ENCODE data around the gene ZNF808. TPM values are rescaled to one million over a fixed set of nuclear protein-coding genes. Genes with fewer than 3 reads are reported as not detected.
"Not testable (repeated sequence)": the region's sequence is repeated elsewhere in the genome, so short reads cannot be mapped to it uniquely, and the experiment has no call there.

Gene ZNF808
- total RNA-seq, result 28.5 TPM
- long read RNA-seq, partial matches to known transcripts, result 1 of 12 reads
- long read RNA-seq, other reads (novel, unspliced or antisense), result 9 of 12 reads

DNA sequence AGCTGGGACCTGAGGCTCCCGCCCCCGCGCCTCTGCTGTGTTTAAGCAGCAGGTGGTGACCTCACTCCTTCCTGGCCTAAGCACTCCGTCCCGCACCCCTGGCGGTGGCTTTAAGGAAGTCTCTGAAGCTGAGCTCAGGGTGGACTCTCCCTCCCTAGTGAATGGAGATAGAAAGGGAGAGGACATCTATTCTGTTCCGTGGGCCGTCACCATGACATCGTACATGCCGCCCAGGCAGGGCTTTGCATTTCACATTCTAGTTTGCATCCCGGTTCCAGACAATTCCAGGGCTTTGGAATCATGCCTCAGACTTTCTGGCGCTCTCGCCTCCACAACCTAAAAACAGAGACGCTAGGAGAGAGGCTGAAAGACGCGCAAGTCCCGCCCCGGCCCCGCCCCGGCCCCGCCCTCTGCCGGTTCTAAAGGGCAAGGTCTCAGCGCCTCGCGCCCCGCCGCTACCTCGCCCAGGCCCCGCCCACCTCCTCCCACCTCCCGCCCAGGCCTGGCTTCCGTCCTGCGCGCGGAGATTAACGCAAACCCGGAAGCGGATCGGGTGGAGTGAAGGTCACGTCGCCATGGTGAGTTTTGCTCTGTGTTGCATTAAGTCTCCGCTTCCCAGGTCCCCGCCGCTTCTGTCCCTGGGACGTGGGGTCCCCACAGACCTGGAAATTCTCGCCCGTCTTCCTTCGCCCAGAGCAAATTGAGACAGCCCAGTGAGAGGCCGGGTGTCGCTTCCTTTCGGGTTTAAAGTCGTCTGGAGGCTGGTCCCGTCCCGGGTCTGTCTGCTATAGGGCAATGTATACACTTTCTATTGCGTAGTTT, at the start of gene ZNF808:
TSS of gene ZNF808 (plus strand) at position 535 of the 822 bp plus-strand sequence. CDS start 15,617 bp downstream, outside the sequence.
- Histone ChIP-seq H3K9me3 (no peaks in the 10 kb centered on the region), H3K36me3 (no peaks in the 10 kb centered on the region), H3K4me3 (peak within 1 kb of the TSS; percentile 78), H3K4me1 (peaks cover 15% of the 10 kb centered on the region), H3K27ac (peak within 1 kb of the TSS; percentile 95), H3K27me3 (ENCODE audit: low read depth) (no peaks in the 10 kb centered on the region)
- ATAC-seq (peak; percentile 99), DNase-seq (peak; percentile 98)
- TF ChIP-seq, protein P1, sequence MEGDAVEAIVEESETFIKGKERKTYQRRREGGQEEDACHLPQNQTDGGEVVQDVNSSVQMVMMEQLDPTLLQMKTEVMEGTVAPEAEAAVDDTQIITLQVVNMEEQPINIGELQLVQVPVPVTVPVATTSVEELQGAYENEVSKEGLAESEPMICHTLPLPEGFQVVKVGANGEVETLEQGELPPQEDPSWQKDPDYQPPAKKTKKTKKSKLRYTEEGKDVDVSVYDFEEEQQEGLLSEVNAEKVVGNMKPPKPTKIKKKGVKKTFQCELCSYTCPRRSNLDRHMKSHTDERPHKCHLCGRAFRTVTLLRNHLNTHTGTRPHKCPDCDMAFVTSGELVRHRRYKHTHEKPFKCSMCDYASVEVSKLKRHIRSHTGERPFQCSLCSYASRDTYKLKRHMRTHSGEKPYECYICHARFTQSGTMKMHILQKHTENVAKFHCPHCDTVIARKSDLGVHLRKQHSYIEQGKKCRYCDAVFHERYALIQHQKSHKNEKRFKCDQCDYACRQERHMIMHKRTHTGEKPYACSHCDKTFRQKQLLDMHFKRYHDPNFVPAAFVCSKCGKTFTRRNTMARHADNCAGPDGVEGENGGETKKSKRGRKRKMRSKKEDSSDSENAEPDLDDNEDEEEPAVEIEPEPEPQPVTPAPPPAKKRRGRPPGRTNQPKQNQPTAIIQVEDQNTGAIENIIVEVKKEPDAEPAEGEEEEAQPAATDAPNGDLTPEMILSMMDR (IDR thresholded peaks at IDR 0.05), result peak; percentile 67
- intact Hi-C loops (cut with DNase I), result no loop called here

DNA sequence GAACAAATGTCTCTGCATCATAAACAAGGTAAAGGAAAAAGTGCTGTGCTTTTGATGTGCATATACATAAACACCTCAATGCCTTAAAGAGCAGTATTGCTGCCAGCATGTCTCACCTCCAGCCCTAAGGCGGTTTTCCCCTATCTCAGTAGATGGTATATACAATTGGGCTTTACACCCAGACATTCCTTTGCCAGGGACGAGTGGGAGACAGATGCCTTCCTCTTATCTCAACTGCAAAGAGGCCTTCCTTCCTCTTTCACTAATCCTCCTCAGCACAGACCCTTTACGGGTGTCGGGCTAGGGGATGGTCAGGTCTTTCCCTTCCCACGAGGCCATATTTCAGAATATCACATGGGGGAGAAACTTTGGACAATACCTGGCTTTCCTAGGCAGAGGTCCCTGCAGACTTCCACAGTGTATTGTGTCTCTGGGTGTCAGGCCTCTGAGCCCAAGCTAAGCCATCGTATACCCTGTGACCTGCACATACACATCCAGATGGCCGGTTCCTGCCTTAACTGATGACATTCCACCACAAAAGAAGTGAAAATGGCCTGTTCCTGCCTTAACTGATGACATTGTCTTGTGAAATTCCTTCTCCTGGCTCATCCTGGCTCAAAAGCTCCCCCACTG, 43.2 kb upstream of the ZNF808 start:
- H3K27ac ChIP-seq; DNase-seq; H3K36me3 ChIP-seq; ATAC-seq; H3K4me3 ChIP-seq; intact Hi-C loops (cut with DNase I); H3K27me3 ChIP-seq (ENCODE audit: low read depth); H3K4me1 ChIP-seq: not testable (repeated sequence)
- H3K9me3 ChIP-seq, result peaks cover 71% of the 10 kb centered on the region

DNA sequence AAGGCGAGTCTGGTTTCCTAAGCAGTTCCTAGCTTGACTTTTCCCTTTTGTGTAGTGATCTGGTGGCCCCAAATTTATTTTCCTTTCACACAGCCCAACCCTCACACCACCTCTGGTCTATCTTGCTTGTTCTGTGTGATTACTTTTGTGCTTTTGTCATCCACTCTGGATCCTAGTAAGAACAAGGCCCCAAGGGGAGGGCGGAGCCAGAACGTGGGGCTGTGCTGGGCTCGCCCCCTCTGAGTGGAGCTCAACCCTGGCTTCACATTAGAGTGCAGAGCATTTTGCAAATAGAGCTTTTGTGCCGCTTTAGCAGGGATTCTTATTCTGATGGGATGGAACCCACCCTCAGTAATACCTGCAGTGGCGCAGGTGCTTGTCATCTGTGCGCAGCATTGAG, 42.4 kb upstream of the ZNF808 start:
- DNase-seq; H3K27ac ChIP-seq; H3K27me3 ChIP-seq (ENCODE audit: low read depth); H3K36me3 ChIP-seq; H3K4me1 ChIP-seq; ATAC-seq; intact Hi-C loops (cut with DNase I); H3K4me3 ChIP-seq: not testable (repeated sequence)
- H3K9me3 ChIP-seq, result peaks cover 71% of the 10 kb centered on the region

DNA sequence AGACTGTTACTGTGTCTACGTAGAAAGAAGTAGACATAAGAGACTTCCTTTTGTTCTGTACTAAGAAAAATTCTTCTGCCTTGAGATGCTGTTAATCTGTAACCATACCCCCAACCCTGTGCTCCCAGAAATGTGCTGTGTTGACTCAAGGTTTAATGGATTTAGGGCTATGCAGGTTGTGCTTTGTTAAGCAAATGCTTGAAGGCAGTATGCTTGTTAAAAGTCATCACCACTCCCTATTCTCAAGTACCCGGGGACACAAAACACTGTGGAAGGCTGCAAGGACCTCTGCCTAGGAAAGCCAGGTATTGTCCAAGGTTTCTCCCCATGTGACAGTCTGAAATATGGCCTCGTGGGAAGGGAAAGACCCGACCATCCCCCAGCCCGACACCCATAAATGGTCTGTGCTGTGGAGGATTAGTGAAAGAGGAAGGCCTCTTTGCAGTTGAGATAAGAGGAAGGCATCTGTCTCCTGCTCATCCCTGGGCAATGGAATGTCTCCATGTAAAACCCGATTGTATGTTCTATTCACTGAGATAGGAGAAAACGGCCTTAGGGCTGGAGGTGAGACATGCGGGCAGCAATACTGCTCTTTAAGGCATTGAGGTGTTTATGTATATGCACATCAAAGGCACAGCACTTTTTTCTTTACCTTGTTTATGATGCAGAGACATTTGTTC, 41.8 kb upstream of the ZNF808 start:
- H3K27ac ChIP-seq; H3K36me3 ChIP-seq; H3K4me3 ChIP-seq; intact Hi-C loops (cut with DNase I); ATAC-seq; DNase-seq; H3K27me3 ChIP-seq (ENCODE audit: low read depth); H3K4me1 ChIP-seq: not testable (repeated sequence)
- peaks cover 69% of the 10 kb centered on the region for H3K9me3 ChIP-seq

DNA sequence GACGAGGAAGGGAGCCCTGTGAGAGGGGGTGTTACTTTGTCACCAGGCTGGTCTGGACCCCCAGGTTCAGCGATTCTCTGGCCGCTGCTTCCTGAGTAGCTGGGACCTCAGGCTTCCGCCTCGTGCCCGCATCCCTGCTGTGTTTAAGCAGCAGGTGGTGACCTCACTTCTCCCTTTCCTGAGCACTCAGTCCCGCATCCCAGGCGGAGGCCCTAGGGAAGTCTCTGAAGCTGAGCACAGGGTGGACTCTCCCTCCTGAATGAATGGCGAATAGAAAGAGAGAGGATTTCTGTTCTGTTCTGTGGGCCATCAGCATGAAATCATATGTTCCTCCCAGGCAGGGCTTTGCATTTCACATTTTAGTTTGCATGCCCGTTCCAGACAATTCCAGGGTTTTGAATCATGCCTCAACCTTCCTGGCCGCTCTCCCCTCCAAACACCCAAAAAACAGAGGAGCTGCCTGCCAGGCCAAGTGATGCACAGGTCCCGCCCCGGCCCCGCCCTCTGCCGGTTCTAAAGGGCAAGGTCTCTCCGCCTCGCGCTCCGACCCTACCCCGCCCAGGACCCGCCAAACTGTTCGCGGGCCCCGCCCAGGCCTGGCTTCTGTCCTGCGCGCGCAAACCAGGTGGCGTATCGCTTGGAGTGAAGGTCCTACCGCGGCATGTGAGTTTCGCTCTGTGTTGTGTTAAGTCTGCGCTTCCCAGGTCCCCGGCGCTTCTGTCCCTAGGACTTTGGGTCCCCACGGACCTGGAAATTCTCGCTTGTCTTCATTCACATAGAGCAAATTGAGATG, 35.1 kb upstream of the ZNF808 start:
- Histone ChIP-seq H3K27ac (no peak overlapping the region), H3K4me3 (peak overlapping the region; percentile 21), H3K9me3 (peaks cover 69% of the 10 kb centered on the region), H3K27me3 (ENCODE audit: low read depth) (no peaks in the 10 kb centered on the region), H3K4me1 (no peaks in the 10 kb centered on the region), H3K36me3 (no peaks in the 10 kb centered on the region)
- intact Hi-C loops (cut with DNase I), result no loop called here
- TF ChIP-seq, protein P1 (IDR thresholded peaks at IDR 0.05), result no peak
- peak; percentile 29 to 72 for ATAC-seq
- DNase-seq, result peak; percentile 45

DNA sequence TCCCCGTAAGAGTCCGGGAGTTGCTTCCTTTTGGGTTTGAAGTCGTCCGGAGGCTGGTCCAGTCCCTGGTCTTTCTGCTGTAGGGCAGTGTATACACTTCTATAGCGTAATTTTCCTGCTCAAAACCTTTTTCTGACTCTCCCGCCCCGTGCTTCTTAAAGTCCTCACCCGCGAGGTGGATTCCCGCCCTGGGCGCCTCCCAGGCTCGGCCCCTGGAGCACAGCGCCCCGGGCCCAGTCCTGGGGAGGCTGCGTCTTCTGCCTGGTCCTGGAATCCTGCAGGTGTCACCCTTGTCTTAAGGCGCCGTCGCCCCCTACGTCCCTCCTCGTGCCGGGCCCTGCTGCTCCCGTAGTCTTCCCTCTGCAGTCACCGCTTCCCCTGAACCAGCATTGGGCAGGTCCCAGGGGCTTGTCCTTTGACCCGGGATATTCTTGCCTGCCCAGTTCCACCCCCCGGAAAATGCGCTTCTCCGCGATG, 34.4 kb upstream of the ZNF808 start:
- no peak overlapping the region for H3K27ac ChIP-seq
- no peaks in the 10 kb centered on the region for H3K36me3 ChIP-seq
- peak overlapping the region; percentile 21 for H3K4me3 ChIP-seq
- ATAC-seq (peak; percentile 59 to 77), DNase-seq (peak; percentile 44)
- intact Hi-C loops (cut with DNase I), result no loop called here
- H3K27me3 ChIP-seq (ENCODE audit: low read depth), result no peaks in the 10 kb centered on the region
- H3K4me1 ChIP-seq, result no peaks in the 10 kb centered on the region
- peaks cover 65% of the 10 kb centered on the region for H3K9me3 ChIP-seq
- TF ChIP-seq, protein P1 (IDR thresholded peaks at IDR 0.05), result no peak
